GM12878 (cell line): ENCODE measurements around the gene FARS2. TPM values are rescaled to one million over a fixed set of nuclear protein-coding genes. Genes with fewer than 3 reads are reported as not detected.
A peak's percentile ranks its signal among the peaks of the same experiment; 100 is the strongest.

Source experiments
- ATF7 ChIP-seq: fragments of 450-650 bp; IDR thresholded peaks from 2 replicates; pipeline ENCODE4 v1.6.1; 2016; ENCODE audit warnings: low read depth, mild to moderate bottlenecking
- BRCA1 ChIP-seq: IDR thresholded peaks from 2 replicates; pipeline ENCODE4 v1.6.1; 2011; ENCODE audit warnings: low read depth, low read length, improper control_type of control experiment
- DPF2 ChIP-seq: fragments of 450-650 bp; IDR thresholded peaks from 2 replicates; pipeline ENCODE4 v1.6.1; 2017; ENCODE audit warnings: mild to moderate bottlenecking
- FOXM1 ChIP-seq: IDR thresholded peaks from 2 replicates; pipeline ENCODE4 v1.6.1; 2012; ENCODE audit warnings: low read depth, mild to moderate bottlenecking, inconsistent platforms, low read length, moderate library complexity
- LARP7 ChIP-seq: fragments of 450-650 bp; IDR thresholded peaks from 2 replicates; pipeline ENCODE4 v1.6.1; 2017; ENCODE audit warnings: mild to moderate bottlenecking
- MTA2 ChIP-seq: fragments of 450-650 bp; IDR thresholded peaks from 2 replicates; pipeline ENCODE4 v1.6.1; 2016; ENCODE audit warnings: low read depth, mild to moderate bottlenecking, moderate library complexity
- MXI1 ChIP-seq: fragments of 150-350 bp; IDR thresholded peaks from 2 replicates; pipeline ENCODE4 v1.6.1; 2011; ENCODE audit warnings: low read depth, mild to moderate bottlenecking, inconsistent platforms, low read length, improper control_type of control experiment
- POLR2A ChIP-seq: IDR thresholded peaks from 2 replicates; pipeline ENCODE4 v1.6.1; 2011; ENCODE audit warnings: low read depth, mild to moderate bottlenecking, low read length
- polyA plus RNA-seq, 11 experiments: library from polyadenylated mRNA; depleted of rRNA in 4 of 11; unstranded in 6 of 11; stranded (reverse) in 5 of 11; fragments of >200 nt; fragmentation: Nextera tagmentation in 4 of 11; fragmentation: Illumina TruSeq in 1 of 11; extraction: Ambion mirVana in 4 of 11; extraction: Trizol in 1 of 11; gene quantifications; 1 replicate in 1 of 11; 2 replicates in 10 of 11; pipeline versions ENCODE4 v1.2.1 to v1.2.3, GENCODE V29; 2011 to 2016; ENCODE audit warnings: inconsistent platforms in 2 of 11, missing spikeins in 2 of 11, low read depth in 1 of 11
- total RNA-seq, 4 experiments: library from RNA; depleted of rRNA in 3 of 4; stranded (reverse); fragments of >200 nt in 3 of 4; fragmentation: Illumina TruSeq in 1 of 4; extraction: Trizol in 1 of 4; gene quantifications; 2 replicates each; pipeline versions ENCODE4 v1.2.1 to v1.2.3, GENCODE V29; 2013 to 2021
- TF ChIP-seq, protein P1 (sequence below): fragments of 450-650 bp; IDR thresholded peaks from 2 replicates; pipeline ENCODE4 v1.6.1; 2017; ENCODE audit warnings: antibody characterized with exemption, mild to moderate bottlenecking, moderate library complexity
- TF ChIP-seq, protein P2 (sequence below): fragments of 450-650 bp; conservative IDR thresholded peaks from 2 replicates; pipeline ENCODE4 v1.6.1; 2017; ENCODE audit warnings: mild to moderate bottlenecking, moderate library complexity
- TF ChIP-seq, protein P3 (sequence below): fragments of 450-650 bp; IDR thresholded peaks from 2 replicates; pipeline ENCODE4 v1.6.1; 2017; ENCODE audit warnings: borderline replicate concordance

The FARS2 gene
- total and polyA plus RNA-seq, 10 of the 15 experiments (the other 5 are each of a cell fraction or from before 2014, with no cell fraction given): 16.8 to 46.7 (median 25.6) TPM

DNA sequence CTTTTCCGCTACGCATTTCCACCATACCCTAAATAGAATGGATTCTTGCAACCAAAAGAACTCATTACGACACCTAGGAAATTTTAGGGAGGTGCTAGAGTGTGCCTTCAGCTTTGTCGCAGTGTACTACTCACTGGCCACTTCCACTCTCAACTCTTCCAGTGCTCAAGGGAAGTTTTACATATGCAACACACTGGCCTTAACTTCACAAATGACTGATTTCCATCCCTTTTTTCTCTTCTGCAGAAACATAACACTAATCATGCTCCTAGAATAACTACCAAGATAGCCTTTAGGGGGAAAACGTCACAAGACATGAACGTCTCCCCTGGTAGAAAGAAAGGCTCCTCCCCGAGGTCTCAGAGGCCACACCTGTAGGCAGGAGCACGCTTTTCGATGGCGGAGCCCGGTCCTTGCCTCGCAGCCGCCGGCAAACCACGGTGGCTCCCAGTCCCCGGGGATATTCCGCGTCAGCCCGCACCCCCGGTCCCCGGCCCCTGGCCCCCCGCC is 1.1 kb upstream of the FARS2 start (continued):
- TF ChIP-seq, protein P1, sequence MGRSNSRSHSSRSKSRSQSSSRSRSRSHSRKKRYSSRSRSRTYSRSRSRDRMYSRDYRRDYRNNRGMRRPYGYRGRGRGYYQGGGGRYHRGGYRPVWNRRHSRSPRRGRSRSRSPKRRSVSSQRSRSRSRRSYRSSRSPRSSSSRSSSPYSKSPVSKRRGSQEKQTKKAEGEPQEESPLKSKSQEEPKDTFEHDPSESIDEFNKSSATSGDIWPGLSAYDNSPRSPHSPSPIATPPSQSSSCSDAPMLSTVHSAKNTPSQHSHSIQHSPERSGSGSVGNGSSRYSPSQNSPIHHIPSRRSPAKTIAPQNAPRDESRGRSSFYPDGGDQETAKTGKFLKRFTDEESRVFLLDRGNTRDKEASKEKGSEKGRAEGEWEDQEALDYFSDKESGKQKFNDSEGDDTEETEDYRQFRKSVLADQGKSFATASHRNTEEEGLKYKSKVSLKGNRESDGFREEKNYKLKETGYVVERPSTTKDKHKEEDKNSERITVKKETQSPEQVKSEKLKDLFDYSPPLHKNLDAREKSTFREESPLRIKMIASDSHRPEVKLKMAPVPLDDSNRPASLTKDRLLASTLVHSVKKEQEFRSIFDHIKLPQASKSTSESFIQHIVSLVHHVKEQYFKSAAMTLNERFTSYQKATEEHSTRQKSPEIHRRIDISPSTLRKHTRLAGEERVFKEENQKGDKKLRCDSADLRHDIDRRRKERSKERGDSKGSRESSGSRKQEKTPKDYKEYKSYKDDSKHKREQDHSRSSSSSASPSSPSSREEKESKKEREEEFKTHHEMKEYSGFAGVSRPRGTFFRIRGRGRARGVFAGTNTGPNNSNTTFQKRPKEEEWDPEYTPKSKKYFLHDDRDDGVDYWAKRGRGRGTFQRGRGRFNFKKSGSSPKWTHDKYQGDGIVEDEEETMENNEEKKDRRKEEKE: 0 out of 2 replicates have a peak, but pooled peaks have one; percentile 11
- TF ChIP-seq FOXM1: no peak
- TF ChIP-seq ATF7: peak; percentile 67
- TF ChIP-seq, protein P2, sequence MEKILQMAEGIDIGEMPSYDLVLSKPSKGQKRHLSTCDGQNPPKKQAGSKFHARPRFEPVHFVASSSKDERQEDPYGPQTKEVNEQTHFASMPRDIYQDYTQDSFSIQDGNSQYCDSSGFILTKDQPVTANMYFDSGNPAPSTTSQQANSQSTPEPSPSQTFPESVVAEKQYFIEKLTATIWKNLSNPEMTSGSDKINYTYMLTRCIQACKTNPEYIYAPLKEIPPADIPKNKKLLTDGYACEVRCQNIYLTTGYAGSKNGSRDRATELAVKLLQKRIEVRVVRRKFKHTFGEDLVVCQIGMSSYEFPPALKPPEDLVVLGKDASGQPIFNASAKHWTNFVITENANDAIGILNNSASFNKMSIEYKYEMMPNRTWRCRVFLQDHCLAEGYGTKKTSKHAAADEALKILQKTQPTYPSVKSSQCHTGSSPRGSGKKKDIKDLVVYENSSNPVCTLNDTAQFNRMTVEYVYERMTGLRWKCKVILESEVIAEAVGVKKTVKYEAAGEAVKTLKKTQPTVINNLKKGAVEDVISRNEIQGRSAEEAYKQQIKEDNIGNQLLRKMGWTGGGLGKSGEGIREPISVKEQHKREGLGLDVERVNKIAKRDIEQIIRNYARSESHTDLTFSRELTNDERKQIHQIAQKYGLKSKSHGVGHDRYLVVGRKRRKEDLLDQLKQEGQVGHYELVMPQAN: peak; percentile 50; the same call in 1 of the 2 replicates
- peak; percentile 61 for TF ChIP-seq POLR2A
- TF ChIP-seq MXI1: peak; percentile 76; the same call in 1 of the 2 replicates
- no peak for TF ChIP-seq DPF2
- no peak for TF ChIP-seq BRCA1
- TF ChIP-seq, protein P3, sequence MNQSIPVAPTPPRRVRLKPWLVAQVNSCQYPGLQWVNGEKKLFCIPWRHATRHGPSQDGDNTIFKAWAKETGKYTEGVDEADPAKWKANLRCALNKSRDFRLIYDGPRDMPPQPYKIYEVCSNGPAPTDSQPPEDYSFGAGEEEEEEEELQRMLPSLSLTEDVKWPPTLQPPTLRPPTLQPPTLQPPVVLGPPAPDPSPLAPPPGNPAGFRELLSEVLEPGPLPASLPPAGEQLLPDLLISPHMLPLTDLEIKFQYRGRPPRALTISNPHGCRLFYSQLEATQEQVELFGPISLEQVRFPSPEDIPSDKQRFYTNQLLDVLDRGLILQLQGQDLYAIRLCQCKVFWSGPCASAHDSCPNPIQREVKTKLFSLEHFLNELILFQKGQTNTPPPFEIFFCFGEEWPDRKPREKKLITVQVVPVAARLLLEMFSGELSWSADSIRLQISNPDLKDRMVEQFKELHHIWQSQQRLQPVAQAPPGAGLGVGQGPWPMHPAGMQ: no peak
- 0 out of 2 replicates have a peak, but pooled peaks have one; percentile 38 for TF ChIP-seq MTA2
- TF ChIP-seq LARP7: no peak
- TF ChIP-seq, all 136 proteins: peak for 9
